Retinal pigment epithelial cell (primary cell): ENCODE measurements around the gene APOBEC3F.

Experiments used
- DNase-seq: peaks from one replicate; pipeline ENCODE4 v3.0.0-alpha.2; 2010; ENCODE audit warnings: low read depth
- H3K4me3 ChIP-seq: 2 replicates; pipeline ENCODE4 v1.5.1; 2011; ENCODE audit warnings: mild to moderate bottlenecking, low read length, control low read depth, moderate library complexity
- TF ChIP-seq, protein P1 (sequence below): conservative IDR thresholded peaks from 2 replicates; pipeline ENCODE4 v1.5.1; 2011; ENCODE audit warnings: low read depth, low read length, control low read depth, inconsistent platforms

APOBEC3F gene

DNA sequence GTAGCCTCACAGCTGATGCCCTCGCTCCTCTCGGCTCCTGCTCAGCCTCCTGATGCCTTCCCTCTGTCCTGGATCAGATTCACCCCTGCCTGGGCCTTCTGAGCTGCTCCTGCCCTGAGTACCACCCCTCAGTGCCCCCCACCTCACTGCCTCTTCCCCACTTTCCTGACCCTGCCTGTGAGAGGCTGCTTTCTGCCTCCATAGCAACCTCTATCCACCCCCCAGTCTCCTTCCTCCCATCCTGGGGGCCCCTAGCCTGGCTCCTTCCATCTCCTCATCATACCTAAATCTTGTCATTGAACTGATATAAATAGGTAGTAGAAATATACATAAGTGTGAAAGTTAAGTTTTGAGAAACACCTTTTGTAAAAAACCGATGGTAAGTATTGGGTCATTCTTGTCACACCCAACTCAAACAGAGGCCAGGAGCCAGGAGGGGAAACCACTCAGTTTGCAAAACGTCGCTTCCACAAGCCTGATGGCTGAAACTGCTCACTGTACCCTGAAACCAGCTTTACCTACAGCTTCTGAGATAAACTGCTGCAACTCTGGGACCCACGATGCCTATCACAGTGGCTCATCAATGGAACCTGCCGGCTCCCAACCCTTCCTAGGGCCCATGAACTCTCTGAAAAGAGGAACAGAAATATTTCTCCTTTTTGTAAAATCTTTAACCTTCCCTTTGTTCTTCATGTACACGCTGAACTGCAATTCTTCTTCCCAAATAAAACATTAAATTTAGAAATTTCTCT is 51.6 kb downstream of the APOBEC3F start:
- TF ChIP-seq, protein P1, sequence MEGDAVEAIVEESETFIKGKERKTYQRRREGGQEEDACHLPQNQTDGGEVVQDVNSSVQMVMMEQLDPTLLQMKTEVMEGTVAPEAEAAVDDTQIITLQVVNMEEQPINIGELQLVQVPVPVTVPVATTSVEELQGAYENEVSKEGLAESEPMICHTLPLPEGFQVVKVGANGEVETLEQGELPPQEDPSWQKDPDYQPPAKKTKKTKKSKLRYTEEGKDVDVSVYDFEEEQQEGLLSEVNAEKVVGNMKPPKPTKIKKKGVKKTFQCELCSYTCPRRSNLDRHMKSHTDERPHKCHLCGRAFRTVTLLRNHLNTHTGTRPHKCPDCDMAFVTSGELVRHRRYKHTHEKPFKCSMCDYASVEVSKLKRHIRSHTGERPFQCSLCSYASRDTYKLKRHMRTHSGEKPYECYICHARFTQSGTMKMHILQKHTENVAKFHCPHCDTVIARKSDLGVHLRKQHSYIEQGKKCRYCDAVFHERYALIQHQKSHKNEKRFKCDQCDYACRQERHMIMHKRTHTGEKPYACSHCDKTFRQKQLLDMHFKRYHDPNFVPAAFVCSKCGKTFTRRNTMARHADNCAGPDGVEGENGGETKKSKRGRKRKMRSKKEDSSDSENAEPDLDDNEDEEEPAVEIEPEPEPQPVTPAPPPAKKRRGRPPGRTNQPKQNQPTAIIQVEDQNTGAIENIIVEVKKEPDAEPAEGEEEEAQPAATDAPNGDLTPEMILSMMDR = no peak
- H3K4me3 ChIP-seq = no peak overlapping the region

DNA sequence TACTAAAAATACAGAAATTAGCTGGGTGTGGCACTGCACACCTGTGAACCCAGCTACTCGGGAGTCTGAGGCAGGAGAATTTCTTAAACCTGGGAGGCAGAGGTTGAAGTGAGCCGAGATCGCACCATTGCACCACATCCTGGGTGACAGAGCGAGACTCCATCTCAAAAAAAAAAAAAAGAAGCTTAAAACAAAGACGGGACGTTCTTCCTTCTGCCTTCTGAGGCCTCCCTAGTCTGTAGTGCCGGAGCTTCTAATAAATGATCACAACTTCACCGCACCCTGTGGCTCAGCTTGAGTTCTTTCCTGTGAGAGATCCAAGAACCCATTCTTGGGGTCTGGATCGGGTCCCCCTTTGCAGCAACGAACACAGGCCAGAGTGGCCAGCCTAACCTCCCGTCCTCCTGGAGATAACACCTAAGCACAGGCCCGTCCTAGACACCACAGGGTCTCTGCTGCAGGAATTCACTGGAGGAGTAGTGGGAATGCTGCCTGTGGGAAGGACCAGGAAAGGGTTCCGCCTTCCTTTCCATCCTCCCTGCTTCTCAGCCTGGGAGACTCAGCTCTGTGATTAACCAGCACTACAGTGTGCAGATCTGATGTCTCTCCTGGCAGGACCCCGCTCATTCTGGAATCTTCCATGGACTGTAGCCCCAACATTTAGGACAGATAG is 54.2 kb downstream of the APOBEC3F start:
- TF ChIP-seq, protein P1 = no peak
- no peak for DNase-seq
- H3K4me3 ChIP-seq = no peak overlapping the region

More for the DNA sequence above, 51.6 kb downstream of the APOBEC3F start:
- DNase-seq = no peak

- TF ChIP-seq, protein P1 = no peak
- DNase-seq = no peak
- H3K4me3 ChIP-seq = no peak overlapping the region
Measured at GRCh38 chr22:39095971-39096370, 55.3 kb downstream of the APOBEC3F start.

- TF ChIP-seq, protein P1 = no peak
- no peak within 1 kb of the TSS for H3K4me3 ChIP-seq
- no peak for DNase-seq
Measured at GRCh38 chr22:39097098-39098020, 56.7 kb downstream of the APOBEC3F start, which contains the start of gene APOBEC3H. Gene APOBEC3H, plus strand, starts transcription at chr22:39097244. Its CDS starts 3,035 bp downstream, at chr22:39100279.

GRCh38 chr22:39098026-39098425 is 57.4 kb downstream of the APOBEC3F start:
- DNase-seq = no peak
- TF ChIP-seq, protein P1 = no peak
- no peak overlapping the region for H3K4me3 ChIP-seq

GRCh38 chr22:39098576-39098975 is 57.9 kb downstream of the APOBEC3F start:
- H3K4me3 ChIP-seq = no peak overlapping the region
- DNase-seq = no peak
- TF ChIP-seq, protein P1 = no peak
